OCI-LY3 (cell line): ENCODE data around the gene SMYD3.

Experiments used
- H2AFZ ChIP-seq: fragments of 200-600, 300-600 bp; shearing (Covaris generic); 2 replicates; pipeline ENCODE4 v1.6.0; 2014; ENCODE audit warnings: antibody characterized with exemption, low read depth, low read length
- H3K27ac ChIP-seq: fragments of 200-600, 300-600 bp; sonication (generic); 2 replicates; pipeline ENCODE4 v1.5.1; 2014; ENCODE audit warnings: mild to moderate bottlenecking, low read length, moderate library complexity, mixed read lengths
- H3K27me3 ChIP-seq: fragments of 200-600, 300-600 bp; sonication (generic); 2 replicates; pipeline ENCODE4 v1.6.1; 2014; ENCODE audit warnings: low read depth, low read length, mixed read lengths
- H3K36me3 ChIP-seq: fragments of 200-600, 300-600 bp; sonication (generic); replicated peaks from 2 replicates; pipeline ENCODE3; 2014; ENCODE audit warnings: low read depth, low read length, mixed read lengths
- H3K4me1 ChIP-seq: fragments of 300-600, 200-600 bp; sonication (generic); 2 replicates; pipeline ENCODE4 v1.6.1; 2014; ENCODE audit warnings: low read length, mixed read lengths
- H3K4me2 ChIP-seq: fragments of 200-600, 300-600 bp; sonication (generic); 2 replicates; pipeline ENCODE4 v1.6.1; 2014; ENCODE audit warnings: low read length, mixed read lengths
- H3K4me3 ChIP-seq: fragments of 300-600, 200-600 bp; sonication (generic); 2 replicates; pipeline ENCODE4 v1.5.1; 2014; ENCODE audit warnings: antibody characterized with exemption, mild to moderate bottlenecking, low read length, moderate library complexity
- H3K79me2 ChIP-seq: fragments of 300-600, 200-600 bp; shearing (Covaris generic); 2 replicates; pipeline ENCODE4 v1.6.1; 2014; ENCODE audit warnings: mild to moderate bottlenecking, low read length, mixed read lengths
- H3K9ac ChIP-seq: fragments of 300-600, 200-600 bp; shearing (Covaris generic); 2 replicates; pipeline ENCODE4 v1.6.0; 2014; ENCODE audit warnings: mild to moderate bottlenecking, low read length, moderate library complexity
- H3K9me3 ChIP-seq: fragments of 200-600, 300-600 bp; shearing (Covaris generic); 2 replicates; pipeline ENCODE4 v1.6.1; 2014; ENCODE audit warnings: low read length, mixed read lengths; ENCODE audit not compliant: insufficient read depth
- H4K20me1 ChIP-seq: fragments of 200-600, 300-600 bp; sonication (generic); 2 replicates; pipeline ENCODE4 v1.6.1; 2016; ENCODE audit warnings: low read length, mixed read lengths; ENCODE audit not compliant: insufficient read depth
- CTCF ChIP-seq: fragments of 200-600, 300-600 bp; sonication (generic); IDR thresholded peaks from 2 replicates; pipeline ENCODE4 v1.5.1; 2014; ENCODE audit warnings: antibody characterized with exemption, low read length, low read depth
- EZH2phosphoT487 ChIP-seq: fragments of 200-600 bp; shearing (Covaris generic); IDR thresholded peaks from 2 replicates; pipeline ENCODE4 v1.6.1; 2018; ENCODE audit warnings: antibody characterized with exemption, mixed run types, low read depth

The SMYD3 gene

DNA sequence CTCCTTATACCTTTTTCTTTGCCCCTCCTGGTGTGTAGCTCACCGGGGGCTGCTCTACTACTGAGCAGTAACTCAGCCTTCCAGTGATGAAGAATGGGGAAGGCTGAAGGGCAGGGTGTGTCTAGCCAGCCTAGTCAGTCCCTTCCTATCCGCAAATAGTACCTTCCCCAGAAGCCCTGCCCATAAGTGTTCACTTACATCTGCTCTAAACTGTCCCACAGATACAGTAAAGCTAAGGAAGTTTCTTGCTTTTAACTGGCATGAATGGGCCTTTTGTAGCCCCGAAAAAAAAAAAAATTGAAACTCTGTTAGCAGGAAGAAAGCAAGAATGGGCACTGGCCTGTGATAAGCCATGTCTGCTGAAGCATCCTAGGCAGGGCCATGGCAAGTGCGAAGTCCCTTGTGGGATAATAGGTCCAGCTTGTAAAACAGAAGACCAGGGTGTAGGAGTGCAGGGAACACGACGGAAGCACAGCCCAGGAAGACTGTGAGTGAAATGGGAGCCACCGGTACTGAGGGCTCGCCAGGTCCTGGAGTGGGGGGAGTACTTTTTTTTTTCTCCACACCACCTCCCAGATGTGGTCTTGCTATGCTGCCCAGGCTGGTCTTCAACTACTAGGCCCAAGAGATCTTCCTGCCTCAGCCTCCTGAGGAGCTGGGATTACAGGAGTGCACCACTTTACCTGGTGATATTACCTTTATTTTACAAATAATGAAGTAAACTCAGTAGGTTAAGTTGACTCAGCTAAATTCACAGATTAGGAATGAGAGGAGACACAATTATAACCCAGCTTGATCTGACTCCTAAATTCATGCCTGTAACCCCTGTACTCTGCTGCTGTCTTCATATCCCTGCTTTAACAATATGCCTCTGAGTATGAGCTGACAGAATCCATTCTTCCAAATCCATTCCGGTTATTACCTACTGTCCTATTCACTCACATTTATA, 347.5 kb downstream of the SMYD3 start:
- Histone ChIP-seq H3K36me3 (no peaks in the 10 kb centered on the region), H2AFZ (no peak overlapping the region), H3K4me2 (no peak overlapping the region), H3K27me3 (no peaks in the 10 kb centered on the region), H3K79me2 (no peaks in the 10 kb centered on the region), H3K27ac (no peak overlapping the region), H3K9me3 (no peaks in the 10 kb centered on the region), H4K20me1 (no peaks in the 10 kb centered on the region), H3K4me1 (peaks cover 6% of the 10 kb centered on the region), H3K4me3 (no peak overlapping the region), H3K9ac (no peak overlapping the region)
- TF ChIP-seq CTCF: no peak
- TF ChIP-seq EZH2phosphoT487: no peak

DNA sequence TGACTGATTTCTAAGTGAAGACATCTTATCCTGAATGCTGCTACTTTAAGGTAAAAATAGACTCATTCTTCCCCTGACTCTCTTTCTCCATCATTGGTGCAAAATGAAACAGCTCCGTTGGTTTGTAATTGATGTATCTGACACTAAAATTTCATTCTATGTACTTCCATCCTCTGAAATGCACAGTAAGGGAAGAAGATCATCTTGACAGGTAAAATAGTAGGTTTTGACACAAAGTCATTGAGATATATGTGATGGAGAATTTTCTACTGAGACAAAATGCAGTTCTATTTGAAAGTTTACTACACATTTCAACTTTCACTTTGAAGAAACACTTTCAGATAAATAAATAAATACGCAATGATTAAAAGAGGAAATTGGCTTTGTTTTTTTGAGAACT, 348.9 kb downstream of the SMYD3 start:
- Histone ChIP-seq H3K27me3 (no peaks in the 10 kb centered on the region), H3K79me2 (no peaks in the 10 kb centered on the region), H3K4me1 (peaks cover 6% of the 10 kb centered on the region), H4K20me1 (no peaks in the 10 kb centered on the region), H2AFZ (no peak overlapping the region), H3K4me3 (no peak overlapping the region), H3K9ac (no peak overlapping the region), H3K36me3 (no peaks in the 10 kb centered on the region), H3K9me3 (no peaks in the 10 kb centered on the region), H3K4me2 (no peak overlapping the region), H3K27ac (no peak overlapping the region)
- no peak for TF ChIP-seq EZH2phosphoT487

GRCh38 chr1:246157516-246157915, 349.6 kb downstream of the SMYD3 start:
- Histone ChIP-seq H3K9me3 (no peaks in the 10 kb centered on the region), H3K79me2 (no peaks in the 10 kb centered on the region), H3K36me3 (no peaks in the 10 kb centered on the region), H3K4me1 (peaks cover 6% of the 10 kb centered on the region), H4K20me1 (no peaks in the 10 kb centered on the region), H3K27ac (no peak overlapping the region), H3K4me2 (no peak overlapping the region), H3K27me3 (no peaks in the 10 kb centered on the region), H3K4me3 (no peak overlapping the region), H2AFZ (no peak overlapping the region), H3K9ac (no peak overlapping the region)
- TF ChIP-seq EZH2phosphoT487 (no peak), CTCF (no peak)

DNA sequence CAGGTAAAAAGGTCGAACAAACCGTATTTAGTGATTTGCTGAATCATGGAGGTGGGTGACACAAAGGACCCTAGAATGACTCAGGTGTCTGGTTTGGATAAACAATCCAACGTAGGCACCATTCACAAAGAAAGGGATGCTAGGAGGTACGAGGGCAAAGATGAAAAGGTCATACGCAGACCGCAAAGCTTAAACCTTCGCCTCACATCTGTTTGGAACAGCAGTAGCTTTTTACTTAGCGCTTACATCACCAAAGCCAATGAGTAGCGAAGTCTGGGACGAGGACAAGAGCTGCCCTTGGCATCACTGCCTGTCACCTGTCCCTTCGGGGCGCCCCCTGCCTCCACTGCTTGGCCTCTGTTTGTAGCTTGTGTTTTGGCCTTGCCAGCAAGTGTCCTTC, 350.2 kb downstream of the SMYD3 start:
- H3K27ac ChIP-seq: no peak overlapping the region
- H3K4me3 ChIP-seq: no peak overlapping the region
- H4K20me1 ChIP-seq: no peaks in the 10 kb centered on the region
- TF ChIP-seq EZH2phosphoT487 (no peak), CTCF (no peak)
- no peaks in the 10 kb centered on the region for H3K27me3 ChIP-seq
- H3K36me3 ChIP-seq: no peaks in the 10 kb centered on the region
- no peaks in the 10 kb centered on the region for H3K9me3 ChIP-seq
- H3K4me2 ChIP-seq: no peak overlapping the region
- H2AFZ ChIP-seq: no peak overlapping the region
- peaks cover 6% of the 10 kb centered on the region for H3K4me1 ChIP-seq
- H3K79me2 ChIP-seq: no peaks in the 10 kb centered on the region
- H3K9ac ChIP-seq: no peak overlapping the region
